ENCODE results near the gene HAUS3. TPM values are rescaled to one million over a fixed set of nuclear protein-coding genes. Genes with fewer than 3 reads are reported as not detected.

The HAUS3 gene
- total RNA-seq (2021), result 11.9 to 14.7 TPM (median 12.4 TPM) in 3 replicates
- percentile 91 among the genes with signal in this experiment for Bru-seq, nascent RNA
- long read RNA-seq, experiment 1, full-length matches to known transcripts, result 35 of 82 reads
- long read RNA-seq, experiment 1, partial matches to known transcripts, result 45 of 82 reads
- long read RNA-seq, experiment 1, other reads (novel, unspliced or antisense), result 2 of 82 reads
- long read RNA-seq, experiment 2, transcript HAUS3-202 (6 exons, 2,430 nt), result major isoform, 6 of 13 reads
- long read RNA-seq, experiment 2, partial matches to known transcripts, result 5 of 13 reads
- long read RNA-seq, experiment 2, other reads (novel, unspliced or antisense), result 2 of 13 reads
- long read RNA-seq, experiment 3, full-length matches to known transcripts, result 18 of 25 reads
- long read RNA-seq, experiment 3, partial matches to known transcripts, result 7 of 25 reads
- long read RNA-seq, experiment 3, other reads (novel, unspliced or antisense), result 0 of 25 reads

- H3K36me3 Mint-ChIP-seq, result peaks cover 20% of the 10 kb centered on the region
- H3K4me3 Mint-ChIP-seq, result peak within 1 kb of the TSS; percentile 82
- ChIA-PET POLR2A (interaction anchor here (0.6 to 1.4 kb wide), 5 partner anchors 20 to 204 kb away, joined by 3 to 6 read pairs (median 4); partner anchors contain the start of gene MXD4), CTCF (interaction anchor here (0.5 to 2.9 kb wide), 11 partner anchors 18 to 507 kb away, joined by 3 to 32 read pairs (median 5); partner anchors contain the start of genes CFAP99 and MXD4)
- ATAC-seq (peak; percentile 98), DNase-seq (ENCODE audit: low spot score) (peak; percentile 99)
- peaks cover 13% of the 10 kb centered on the region for H3K27me3 Mint-ChIP-seq (ENCODE audit: low read depth)
- peaks cover 31% of the 10 kb centered on the region for H3K4me1 Mint-ChIP-seq
- H3K9me3 Mint-ChIP-seq, result peaks cover 23% of the 10 kb centered on the region
- 0 out of 2 replicates have a peak within 1 kb of the TSS, but pooled peaks have one; percentile 35 for H3K27ac Mint-ChIP-seq
- TF ChIP-seq ESRRA (CRISPR knock-in tag; IDR thresholded peaks at IDR 0.05; ENCODE audit: borderline replicate concordance) (0 out of 2 replicates have a peak, but pooled peaks have one; percentile 29), AR (CRISPR knock-in tag; IDR thresholded peaks at IDR 0.05) (no peak), AFF4 (CRISPR knock-in tag; IDR thresholded peaks at IDR 0.05; ENCODE audit: borderline replicate concordance) (no peak), ARID4B (CRISPR knock-in tag; IDR thresholded peaks at IDR 0.05; ENCODE audit: borderline replicate concordance) (peak; percentile 55; the same call in 1 of the 2 replicates), E2F5 (CRISPR knock-in tag; IDR thresholded peaks at IDR 0.05) (peak; percentile 83; the same call in 1 of the 2 replicates), FOXP4 (CRISPR knock-in tag; IDR thresholded peaks at IDR 0.05) (no peak), KAT7 (CRISPR knock-in tag; IDR thresholded peaks at IDR 0.05; ENCODE audit: borderline replicate concordance) (peak; percentile 75; the same call in 1 of the 2 replicates), USF1 (CRISPR knock-in tag; IDR thresholded peaks at IDR 0.05) (no peak), IRF2 (CRISPR knock-in tag; IDR thresholded peaks at IDR 0.05; ENCODE audit: borderline replicate concordance, low read depth) (no peak), ZMAT4 (CRISPR knock-in tag; IDR thresholded peaks at IDR 0.05) (no peak), ATF6 (CRISPR knock-in tag; IDR thresholded peaks at IDR 0.05) (no peak), ZNF232 (CRISPR knock-in tag; IDR thresholded peaks at IDR 0.05) (0 out of 2 replicates have a peak, but pooled peaks have one; percentile 35), TEAD1 (CRISPR knock-in tag; IDR thresholded peaks at IDR 0.05) (0 out of 2 replicates have a peak, but pooled peaks have one; percentile 6)
Measured at GRCh38 chr4:2241410-2242353, at the start of gene HAUS3, which contains the start of gene POLN. TSS of gene HAUS3 (minus strand) at chr4:2242121. CDS start at chr4:2240946, 1,175 bp downstream. TSS of gene POLN (minus strand) at chr4:2242121. CDS start at chr4:2229231, 12,890 bp downstream.

Data from WTC11 (cell line).